Measurements from ENCODE around the gene ZNF286A. TPM values are rescaled to one million over a fixed set of nuclear protein-coding genes. Genes with fewer than 3 reads are reported as not detected.

Gene ZNF286A
- total RNA-seq, 1 donor from 2014 or later: 79.7 TPM

Other genes starting within 250 kb of the ZNF286A start
- 1.4 TPM for gene CDRT4, start 232.1 kb upstream of the ZNF286A start, total RNA-seq (ENCODE audit: insufficient read depth, low replicate concordance)
- 15.2 TPM for gene TVP23C, start 136.3 kb upstream of the ZNF286A start, total RNA-seq (ENCODE audit: insufficient read depth, low replicate concordance)
- gene FBXW10B, start 80.0 kb upstream of the ZNF286A start, total RNA-seq (ENCODE audit: insufficient read depth, low replicate concordance): 2.4 TPM
- 42.4 TPM for gene TRIM16, start 15.4 kb upstream of the ZNF286A start, total RNA-seq (ENCODE audit: insufficient read depth, low replicate concordance)
- gene TBC1D26, start 32.5 kb downstream of the ZNF286A start, total RNA-seq (ENCODE audit: insufficient read depth, low replicate concordance): 12.0 TPM
- gene ADORA2B, start 245.4 kb downstream of the ZNF286A start, total RNA-seq (ENCODE audit: insufficient read depth, low replicate concordance): 13.5 TPM